A172 (cell line): ENCODE results near the gene CTRB2. TPM values are rescaled to one million over a fixed set of nuclear protein-coding genes. Genes with fewer than 3 reads are reported as not detected.
"Not testable (repeated sequence)": the region's sequence is repeated elsewhere in the genome, so short reads cannot be mapped to it uniquely, and the experiment has no call there.

Source experiments
- DNase-seq: peaks from one replicate; pipeline ENCODE4 v3.0.0-alpha.2; 2015; ENCODE audit warnings: low spot score
- total RNA-seq: library from RNA; depleted of rRNA; stranded (reverse); fragments of >200 nt; shearing (Covaris generic); gene quantifications from 2 replicates; pipeline ENCODE4 v1.2.3, GENCODE V29; 2014

The CTRB2 gene
- total RNA-seq, 1 experiment from 2014 or later = not detected

GRCh38 chr16:75242436-75243078 is 35.6 kb upstream of the CTRB2 start:
- not testable (repeated sequence) for DNase-seq

- DNase-seq = no peak
Observed at GRCh38 chr16:75241955-75242354, 35.0 kb upstream of the CTRB2 start.

- no peak for DNase-seq
Observed at GRCh38 chr16:75241412-75241811, 34.5 kb upstream of the CTRB2 start.

GRCh38 chr16:75240633-75241032 is 33.7 kb upstream of the CTRB2 start:
- not testable (repeated sequence) for DNase-seq

GRCh38 chr16:75239542-75240122 is 32.7 kb upstream of the CTRB2 start:
- no peak for DNase-seq

GRCh38 chr16:75238853-75239541 is 32.0 kb upstream of the CTRB2 start:
- DNase-seq = peak; percentile 71

GRCh38 chr16:75238132-75238852 is 31.3 kb upstream of the CTRB2 start:
- peak; percentile 86 for DNase-seq

- no peak for DNase-seq
Observed at GRCh38 chr16:75237398-75238131, 30.6 kb upstream of the CTRB2 start.

GRCh38 chr16:75236736-75237397 is 29.9 kb upstream of the CTRB2 start:
- DNase-seq = no peak

GRCh38 chr16:75236232-75236631 is 29.3 kb upstream of the CTRB2 start:
- no peak for DNase-seq

- no peak for DNase-seq
Observed at GRCh38 chr16:75235721-75236193, 28.8 kb upstream of the CTRB2 start.

GRCh38 chr16:75234856-75235696 is 28.1 kb upstream of the CTRB2 start:
- DNase-seq = no peak

GRCh38 chr16:75233611-75233938 is 26.6 kb upstream of the CTRB2 start:
- DNase-seq = no peak

GRCh38 chr16:75231570-75231969 is 24.6 kb upstream of the CTRB2 start:
- DNase-seq = no peak

GRCh38 chr16:75230471-75231110 is 23.6 kb upstream of the CTRB2 start:
- DNase-seq = no peak

GRCh38 chr16:75229172-75230031 is 22.4 kb upstream of the CTRB2 start:
- DNase-seq = no peak

- DNase-seq = no peak
Observed at GRCh38 chr16:75228143-75228976, 21.4 kb upstream of the CTRB2 start.
